Neural progenitor cell (in vitro differentiated cells): ENCODE measurements around the gene MMP27. TPM values are rescaled to one million over a fixed set of nuclear protein-coding genes. Genes with fewer than 3 reads are reported as not detected.

Experiments used
- DNase-seq: peaks from one replicate; pipeline ENCODE4 v3.0.0-alpha.2; 2016; ENCODE audit warnings: low spot score
- H2AFZ ChIP-seq: fragments of 200-600 bp; sonication (generic); replicated peaks from 2 replicates; pipeline ENCODE4 v1.6.1; 2016; ENCODE audit warnings: antibody characterized with exemption
- H3F3A ChIP-seq: fragments of 200-600 bp; sonication (generic); 2 replicates; pipeline ENCODE4 v1.6.1; 2016; ENCODE audit warnings: antibody characterized with exemption, low read depth
- H3K27ac ChIP-seq: fragments of 200-600 bp; sonication (generic); 2 replicates; pipeline ENCODE4 v1.5.1; 2016; ENCODE audit warnings: mild to moderate bottlenecking
- H3K27me3 ChIP-seq: fragments of 200-600 bp; sonication (generic); 2 replicates; pipeline ENCODE4 v1.6.1; 2016; ENCODE audit warnings: mild to moderate bottlenecking, moderate library complexity
- H3K36me3 ChIP-seq: fragments of 200-600 bp; sonication (generic); 2 replicates; pipeline ENCODE4 v1.5.1; 2016
- H3K4me1 ChIP-seq: fragments of 200-600 bp; sonication (generic); 2 replicates; pipeline ENCODE4 v1.6.1; 2016; ENCODE audit warnings: mixed run types
- H3K4me2 ChIP-seq: fragments of 200-600 bp; sonication (generic); 2 replicates; pipeline ENCODE4 v1.6.1; 2016
- H3K4me3 ChIP-seq: fragments of 200-600 bp; sonication (generic); 2 replicates; pipeline ENCODE4 v1.5.1; 2016
- H3K79me2 ChIP-seq: fragments of 200-600 bp; sonication (generic); 2 replicates; pipeline ENCODE4 v1.6.1; 2016; ENCODE audit warnings: low read depth
- H3K9ac ChIP-seq: fragments of 200-600 bp; sonication (generic); 2 replicates; pipeline ENCODE4 v1.6.1; 2016
- H3K9me3 ChIP-seq: fragments of 200-600 bp; sonication (generic); 2 replicates; pipeline ENCODE4 v1.5.1; 2016; ENCODE audit warnings: low read depth
- H4K20me1 ChIP-seq: fragments of 200-600 bp; sonication (generic); 2 replicates; pipeline ENCODE4 v1.6.1; 2016; ENCODE audit warnings: low read depth
- H3K27ac Mint-ChIP-seq: 3 replicates; pipeline ENCODE4 v1.8.0; 2021; ENCODE audit warnings: mixed read lengths
- H3K27me3 Mint-ChIP-seq: 2 replicates; pipeline ENCODE4 v1.8.0; 2022; ENCODE audit warnings: low read depth, mild to moderate bottlenecking, inconsistent platforms, moderate library complexity, mixed read lengths; ENCODE audit not compliant: insufficient read depth
- H3K36me3 Mint-ChIP-seq: 3 replicates; pipeline ENCODE4 v1.8.0; 2021; ENCODE audit warnings: mixed read lengths
- H3K4me1 Mint-ChIP-seq: 3 replicates; pipeline ENCODE4 v1.8.0; 2021; ENCODE audit warnings: mixed read lengths
- H3K4me3 Mint-ChIP-seq: 3 replicates; pipeline ENCODE4 v1.8.0; 2021; ENCODE audit warnings: mild to moderate bottlenecking, moderate library complexity, mixed read lengths
- H3K9me3 Mint-ChIP-seq: 3 replicates; pipeline ENCODE4 v1.8.0; 2020; ENCODE audit warnings: mixed read lengths
- CTCF ChIP-seq: fragments of 200-600 bp; sonication (generic); IDR thresholded peaks from 2 replicates; pipeline ENCODE4 v1.5.1; 2017; ENCODE audit warnings: antibody characterized with exemption, mild to moderate bottlenecking
- EZH2 ChIP-seq: fragments of 200-600 bp; sonication (generic); IDR thresholded peaks from 2 replicates; pipeline ENCODE4 v1.6.1; 2017; ENCODE audit warnings: antibody characterized with exemption, mild to moderate bottlenecking, moderate library complexity
- EZH2phosphoT487 ChIP-seq: fragments of 200-600 bp; sonication (generic); IDR thresholded peaks from 2 replicates; pipeline ENCODE4 v1.6.1; 2017; ENCODE audit warnings: antibody characterized with exemption
- total RNA-seq: library from RNA; depleted of rRNA; stranded (reverse); fragments of >200 nt; gene quantifications from 2 replicates; pipeline ENCODE4 v1.2.3, GENCODE V29; 2015; ENCODE audit warnings: low replicate concordance

Gene MMP27
- total RNA-seq, 1 donor from 2014 or later: not detected

DNA sequence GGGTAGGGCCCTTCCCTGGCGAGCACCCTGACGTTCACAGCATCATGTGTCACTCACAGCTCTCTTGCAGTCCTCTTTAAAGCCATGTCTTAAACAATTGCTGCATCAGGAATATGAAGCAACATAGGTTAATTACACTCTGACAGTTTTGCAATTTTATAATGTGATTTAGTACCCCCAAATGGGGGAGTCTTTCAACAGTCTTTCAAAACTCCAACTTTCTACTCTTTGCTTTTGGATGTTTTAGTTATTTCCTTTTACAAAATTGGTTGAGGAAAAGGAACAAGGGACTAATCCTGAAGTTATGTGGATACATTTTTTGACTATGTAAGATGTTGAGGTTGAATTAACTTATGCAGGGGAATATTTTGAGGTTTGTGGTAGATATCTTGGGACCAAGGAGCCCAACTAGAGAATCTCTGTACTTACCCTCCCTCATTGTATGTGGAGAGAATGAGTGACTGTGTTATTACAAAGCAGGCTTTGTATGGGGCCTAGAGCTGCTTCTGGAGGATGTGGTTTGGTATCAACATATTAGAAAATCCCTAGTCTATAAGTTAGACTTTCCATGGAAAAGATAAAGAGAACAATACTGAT is 19.4 kb upstream of the MMP27 start, which contains the start of gene MMP8:
MMP8 (minus strand) TSS at position 51 of the 597 bp plus-strand sequence. CDS start 99 bp downstream, outside the sequence.
- TF ChIP-seq EZH2 (no peak), EZH2phosphoT487 (no peak), CTCF (no peak)
- Histone ChIP-seq H3K4me3 (no peak within 1 kb of the TSS), H3K4me1 (no peaks in the 10 kb centered on the region), H3K27me3 (no peaks in the 10 kb centered on the region), H3K79me2 (no peaks in the 10 kb centered on the region), H2AFZ (no peak within 1 kb of the TSS), H3F3A (no peaks in the 10 kb centered on the region), H3K9ac (no peak within 1 kb of the TSS), H3K9me3 (no peaks in the 10 kb centered on the region), H3K4me2 (no peak within 1 kb of the TSS), H4K20me1 (no peaks in the 10 kb centered on the region), H3K27ac (no peak within 1 kb of the TSS), H3K36me3 (no peaks in the 10 kb centered on the region)
- H3K36me3 Mint-ChIP-seq: no peaks in the 10 kb centered on the region
- no peak within 1 kb of the TSS for H3K4me3 Mint-ChIP-seq
- no peaks in the 10 kb centered on the region for H3K9me3 Mint-ChIP-seq
- no peaks in the 10 kb centered on the region for H3K4me1 Mint-ChIP-seq
- no peak for DNase-seq
- no peaks in the 10 kb centered on the region for H3K27me3 Mint-ChIP-seq
- no peak within 1 kb of the TSS for H3K27ac Mint-ChIP-seq

DNA sequence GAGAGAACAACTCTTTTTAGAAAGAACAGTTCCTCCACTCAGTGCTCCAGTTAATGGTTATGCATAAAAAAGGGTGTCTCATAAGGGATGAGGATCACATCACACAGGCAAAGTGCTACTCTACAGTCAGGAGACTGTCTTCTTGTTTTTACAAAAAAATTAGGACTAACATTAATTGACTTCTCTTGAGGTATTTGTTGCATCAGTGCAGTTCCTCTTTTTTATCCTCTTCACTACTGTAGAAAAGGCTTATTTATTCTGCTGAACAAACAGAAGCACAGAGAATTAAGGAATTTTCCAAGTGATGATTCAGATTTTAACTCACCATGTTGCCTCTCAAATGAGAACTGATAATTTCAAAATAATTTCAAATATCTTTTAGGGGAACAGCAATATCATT is 17.3 kb upstream of the MMP27 start:
- H3K9ac ChIP-seq: no peak overlapping the region
- DNase-seq: no peak
- no peaks in the 10 kb centered on the region for H4K20me1 ChIP-seq
- Mint-ChIP-seq H3K36me3 (no peaks in the 10 kb centered on the region), H3K27me3 (no peaks in the 10 kb centered on the region), H3K27ac (no peak overlapping the region), H3K4me3 (no peak overlapping the region), H3K9me3 (no peaks in the 10 kb centered on the region), H3K4me1 (no peaks in the 10 kb centered on the region)
- H3K9me3 ChIP-seq: no peaks in the 10 kb centered on the region
- H3K4me1 ChIP-seq: no peaks in the 10 kb centered on the region
- no peak overlapping the region for H3K4me2 ChIP-seq
- TF ChIP-seq EZH2 (no peak), EZH2phosphoT487 (no peak), CTCF (no peak)
- no peaks in the 10 kb centered on the region for H3K27me3 ChIP-seq
- no peaks in the 10 kb centered on the region for H3K79me2 ChIP-seq
- no peak overlapping the region for H2AFZ ChIP-seq
- no peak overlapping the region for H3K4me3 ChIP-seq
- no peaks in the 10 kb centered on the region for H3F3A ChIP-seq
- H3K36me3 ChIP-seq: no peaks in the 10 kb centered on the region
- no peak overlapping the region for H3K27ac ChIP-seq

DNA sequence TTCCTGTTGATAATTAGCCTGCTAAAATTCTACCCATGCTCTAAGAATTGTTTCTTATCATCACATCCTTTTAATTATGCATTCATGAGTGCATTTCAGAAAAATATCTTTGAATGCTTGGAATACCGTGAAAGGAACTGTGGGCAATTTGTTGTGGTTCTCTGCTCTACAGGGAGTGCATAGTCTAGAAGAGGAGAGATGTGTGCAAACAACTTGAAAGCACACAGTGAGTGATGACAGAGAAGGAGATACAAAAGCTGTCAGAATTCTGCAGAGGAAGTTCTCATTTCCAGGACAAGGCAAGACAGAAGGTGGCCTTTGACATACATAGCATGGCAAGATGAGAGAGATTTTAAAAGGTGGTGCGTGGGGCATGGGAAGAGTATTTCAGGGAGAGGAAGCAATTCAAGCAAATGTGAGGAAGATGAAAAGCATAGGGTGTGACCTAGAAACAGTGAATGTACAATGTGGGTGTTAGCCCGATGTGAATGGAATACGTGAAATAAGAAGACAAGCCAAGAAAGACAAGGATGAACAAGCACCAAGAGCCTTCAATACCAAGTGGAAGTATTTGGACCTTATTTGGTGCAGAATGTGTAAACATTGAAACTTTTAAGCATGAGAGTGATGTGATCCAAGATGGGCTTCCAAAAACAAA is 14.2 kb upstream of the MMP27 start:
- Mint-ChIP-seq H3K36me3 (no peaks in the 10 kb centered on the region), H3K4me3 (no peak overlapping the region), H3K27ac (no peak overlapping the region), H3K4me1 (no peaks in the 10 kb centered on the region), H3K9me3 (no peaks in the 10 kb centered on the region), H3K27me3 (no peaks in the 10 kb centered on the region)
- Histone ChIP-seq H3K36me3 (no peaks in the 10 kb centered on the region), H4K20me1 (no peaks in the 10 kb centered on the region), H3K79me2 (no peaks in the 10 kb centered on the region), H3K4me1 (no peaks in the 10 kb centered on the region), H3K9me3 (no peaks in the 10 kb centered on the region), H3K9ac (no peak overlapping the region), H3K4me3 (no peak overlapping the region), H3K27me3 (no peaks in the 10 kb centered on the region), H3K27ac (no peak overlapping the region), H2AFZ (no peak overlapping the region), H3F3A (no peaks in the 10 kb centered on the region), H3K4me2 (no peak overlapping the region)
- TF ChIP-seq EZH2phosphoT487: no peak
- no peak for TF ChIP-seq CTCF
- TF ChIP-seq EZH2: no peak
- DNase-seq: no peak
